ENCODE measurements around the gene XXYLT1. TPM values are rescaled to one million over a fixed set of nuclear protein-coding genes. Genes with fewer than 3 reads are reported as not detected.

XXYLT1 gene
- total and polyA plus RNA-seq, 9 of the 15 experiments (the other 6 are each of a cell fraction or from before 2014, with no cell fraction given), result 1.9 to 18.9 (median 15.0) TPM

DNA sequence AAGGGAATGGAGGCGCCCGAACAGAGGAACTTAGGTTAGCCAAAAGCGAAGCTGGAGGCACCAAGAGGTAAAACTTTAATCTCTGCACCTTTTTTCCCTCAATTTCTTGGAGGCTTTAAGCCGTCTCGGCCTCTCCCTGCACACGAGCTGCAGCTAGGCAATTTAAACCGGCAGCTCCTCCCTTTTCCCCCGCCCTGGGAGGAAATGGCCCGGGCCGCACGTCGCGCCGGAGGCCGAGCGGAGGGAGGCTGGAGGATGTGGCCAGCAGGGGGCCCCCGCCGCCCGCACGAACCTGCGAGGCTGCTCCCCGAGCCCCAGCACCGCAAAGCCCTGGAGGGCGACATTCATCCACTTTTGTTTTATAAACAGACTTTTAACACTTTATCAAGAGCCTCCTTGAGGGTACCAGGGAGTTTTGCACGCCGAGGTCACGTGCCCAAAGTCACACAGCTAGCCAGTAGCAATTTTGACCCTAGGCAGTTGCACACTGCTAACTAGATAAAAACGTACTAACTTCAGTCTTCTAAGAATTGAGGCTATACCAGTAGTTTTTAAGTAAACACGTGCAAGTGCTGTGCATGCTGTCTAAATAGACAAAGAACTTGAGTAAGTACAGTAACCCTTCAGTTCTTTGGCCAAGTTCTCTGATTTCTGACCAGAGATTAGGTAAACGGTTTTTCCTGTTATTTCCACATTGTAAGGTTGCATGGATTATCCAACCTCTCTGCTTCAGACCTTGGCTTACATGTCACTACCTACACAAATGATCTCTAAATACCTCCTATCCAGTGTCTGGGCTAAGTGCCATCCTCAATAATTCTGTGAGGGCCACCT lies 668 bp upstream of the XXYLT1 start (continued):
- TF ChIP-seq FOXJ2 (tag; IDR thresholded peaks at IDR 0.05) (no peak), CHD2 (IDR thresholded peaks at IDR 0.05; ENCODE audit: low read depth, low read length) (no peak), PCBP1 (IDR thresholded peaks at IDR 0.05; ENCODE audit: low read depth, low read length, poor library complexity, severe bottlenecking) (peak; percentile 20), ZNF146 (CRISPR knock-in tag; IDR thresholded peaks at IDR 0.05; ENCODE audit: unreplicated experiment) (no peak), FOXK1 (CRISPR knock-in tag; IDR thresholded peaks at IDR 0.05; ENCODE audit: borderline replicate concordance) (no peak), ZNF239 (CRISPR knock-in tag; IDR thresholded peaks at IDR 0.05) (no peak), MCM5 (IDR thresholded peaks at IDR 0.05; ENCODE audit: low read depth) (no peak), GTF2A2 (tag; IDR thresholded peaks at IDR 0.05) (no peak), ZNF175 (CRISPR knock-in tag; IDR thresholded peaks at IDR 0.05; ENCODE audit: low read depth) (no peak), ADNP (tag; IDR thresholded peaks at IDR 0.05) (no peak), HMGN3 (IDR thresholded peaks at IDR 0.05; ENCODE audit: borderline replicate concordance, extremely low read depth, insufficient read length, low read depth, low read length) (peak; percentile 78), EGR1 (conservative IDR thresholded peaks at IDR 0.05) (no peak), MCM3 (IDR thresholded peaks at IDR 0.05) (no peak), ESRRB (CRISPR knock-in tag; IDR thresholded peaks at IDR 0.05; ENCODE audit: borderline replicate concordance) (no peak), PHTF2 (CRISPR knock-in tag; IDR thresholded peaks at IDR 0.05) (no peak), SPI1 (IDR thresholded peaks at IDR 0.05; ENCODE audit: borderline replicate concordance, low read depth, low read length) (no peak), JUND (IDR thresholded peaks at IDR 0.05; ENCODE audit: borderline replicate concordance, low read depth, low read length) (peak; percentile 40; the same call in 1 of the 2 replicates), JUND (tag; IDR thresholded peaks at IDR 0.05; ENCODE audit: borderline replicate concordance, low read depth, low read length) (no peak; the same call in 2 of the 3 replicates), TEAD1 (CRISPR knock-in tag; IDR thresholded peaks at IDR 0.05) (peak in 1 of 2 experiments; percentile 73; a peak in 2 of 4 replicates), IFI16 (CRISPR knock-in tag; IDR thresholded peaks at IDR 0.05) (no peak), ZNF696 (CRISPR knock-in tag; conservative IDR thresholded peaks at IDR 0.05) (no peak), ARID2 (IDR thresholded peaks at IDR 0.05) (peak; percentile 96)
- TF ChIP-seq, protein P1, sequence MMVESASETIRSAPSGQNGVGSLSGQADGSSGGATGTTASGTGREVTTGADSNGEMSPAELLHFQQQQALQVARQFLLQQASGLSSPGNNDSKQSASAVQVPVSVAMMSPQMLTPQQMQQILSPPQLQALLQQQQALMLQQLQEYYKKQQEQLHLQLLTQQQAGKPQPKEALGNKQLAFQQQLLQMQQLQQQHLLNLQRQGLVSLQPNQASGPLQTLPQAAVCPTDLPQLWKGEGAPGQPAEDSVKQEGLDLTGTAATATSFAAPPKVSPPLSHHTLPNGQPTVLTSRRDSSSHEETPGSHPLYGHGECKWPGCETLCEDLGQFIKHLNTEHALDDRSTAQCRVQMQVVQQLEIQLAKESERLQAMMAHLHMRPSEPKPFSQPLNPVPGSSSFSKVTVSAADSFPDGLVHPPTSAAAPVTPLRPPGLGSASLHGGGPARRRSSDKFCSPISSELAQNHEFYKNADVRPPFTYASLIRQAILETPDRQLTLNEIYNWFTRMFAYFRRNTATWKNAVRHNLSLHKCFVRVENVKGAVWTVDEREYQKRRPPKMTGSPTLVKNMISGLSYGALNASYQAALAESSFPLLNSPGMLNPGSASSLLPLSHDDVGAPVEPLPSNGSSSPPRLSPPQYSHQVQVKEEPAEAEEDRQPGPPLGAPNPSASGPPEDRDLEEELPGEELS (CRISPR knock-in tag; IDR thresholded peaks at IDR 0.05; ENCODE audit: borderline replicate concordance), result no peak; the same call in 1 of the 2 replicates
- TF ChIP-seq, protein P2, sequence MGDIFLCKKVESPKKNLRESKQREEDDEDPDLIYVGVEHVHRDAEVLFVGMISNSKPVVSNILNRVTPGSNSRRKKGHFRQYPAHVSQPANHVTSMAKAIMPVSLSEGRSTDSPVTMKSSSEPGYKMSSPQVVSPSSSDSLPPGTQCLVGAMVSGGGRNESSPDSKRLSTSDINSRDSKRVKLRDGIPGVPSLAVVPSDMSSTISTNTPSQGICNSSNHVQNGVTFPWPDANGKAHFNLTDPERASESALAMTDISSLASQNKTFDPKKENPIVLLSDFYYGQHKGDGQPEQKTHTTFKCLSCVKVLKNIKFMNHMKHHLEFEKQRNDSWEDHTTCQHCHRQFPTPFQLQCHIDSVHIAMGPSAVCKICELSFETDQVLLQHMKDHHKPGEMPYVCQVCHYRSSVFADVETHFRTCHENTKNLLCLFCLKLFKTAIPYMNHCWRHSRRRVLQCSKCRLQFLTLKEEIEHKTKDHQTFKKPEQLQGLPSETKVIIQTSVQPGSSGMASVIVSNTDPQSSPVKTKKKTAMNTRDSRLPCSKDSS (IDR thresholded peaks at IDR 0.05; ENCODE audit: low read depth, partially characterized antibody), result no peak
- TF ChIP-seq, protein P3, sequence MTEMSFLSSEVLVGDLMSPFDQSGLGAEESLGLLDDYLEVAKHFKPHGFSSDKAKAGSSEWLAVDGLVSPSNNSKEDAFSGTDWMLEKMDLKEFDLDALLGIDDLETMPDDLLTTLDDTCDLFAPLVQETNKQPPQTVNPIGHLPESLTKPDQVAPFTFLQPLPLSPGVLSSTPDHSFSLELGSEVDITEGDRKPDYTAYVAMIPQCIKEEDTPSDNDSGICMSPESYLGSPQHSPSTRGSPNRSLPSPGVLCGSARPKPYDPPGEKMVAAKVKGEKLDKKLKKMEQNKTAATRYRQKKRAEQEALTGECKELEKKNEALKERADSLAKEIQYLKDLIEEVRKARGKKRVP (CRISPR knock-in tag; IDR thresholded peaks at IDR 0.05), result no peak

All from K562 (cell line).